ENCODE data around the gene URB2. TPM values are rescaled to one million over a fixed set of nuclear protein-coding genes. Genes with fewer than 3 reads are reported as not detected.

URB2 gene
- total and polyA plus RNA-seq, 2 of the 13 experiments (the other 11 are each of a cell fraction or from before 2014, with no cell fraction given): 4.0 to 17.6 TPM

- intact Hi-C loops (cut with micrococcal nuclease; ENCODE audit: unreplicated experiment): no loop called here
- Histone ChIP-seq H3K9me3 (ENCODE audit: low read length) (no peaks in the 10 kb centered on the region), H3K36me3 (replicated peaks in 1 of 2; ENCODE audit: control insufficient read depth in 1 of 2, insufficient read depth in 2 of 2, low read length in 2 of 2) (no peaks in the 10 kb centered on the region), H3K27ac (ENCODE audit: extremely low read length, insufficient read depth, low read length) (no peak overlapping the region), H4K20me1 (ENCODE audit: insufficient read depth, low read length) (no peaks in the 10 kb centered on the region), H2AFZ (ENCODE audit: low read length) (no peak overlapping the region), H3K79me2 (ENCODE audit: insufficient read depth, low read length) (no peaks in the 10 kb centered on the region), H3K27me3 (ENCODE audit: control insufficient read depth in 1 of 2, insufficient read depth in 2 of 2, low read length in 2 of 2) (peaks cover 0 to 13% of the 10 kb centered on the region in 2 experiments; a peak in 2 of 5 replicates), H3K4me3 (replicated peaks in 1 of 3; ENCODE audit: insufficient read depth in 1 of 3, low read depth in 2 of 3, low read length in 3 of 3) (no peak overlapping the region), H3K9ac (ENCODE audit: insufficient read depth, low read depth, low read length) (no peak overlapping the region), H3K4me2 (ENCODE audit: low read depth, low read length) (no peak overlapping the region), H3K4me1 (ENCODE audit: insufficient read depth, low read length) (no peaks in the 10 kb centered on the region)
- 33% methylated on average over 5 of the region's 5 CpGs for WGBS (ENCODE audit: low lambda C conversion rate)
- FAIRE-seq (no peak), ATAC-seq (no peak), DNase-seq (ENCODE audit: low spot score) (no peak)
- POLR2A ChIA-PET: no interaction called here
- CTCF ChIA-PET (ENCODE audit: low intra/inter-chr PET ratio, low total read pairs): no interaction called here
- in situ Hi-C loops (cut with HindIII; ENCODE audit: extremely low pct_ligation_motif_present, low pct_unique_long_range_greater_than_20kb): no loop called here
- BruUV-seq (replicated peaks): no TSS peak
- TF ChIP-seq IKZF4 (CRISPR knock-in tag; IDR thresholded peaks at IDR 0.05; ENCODE audit: borderline replicate concordance, low read depth, not compliant biosample characterization) (no peak), SNAPC2 (CRISPR knock-in tag; IDR thresholded peaks at IDR 0.05) (no peak), AFF4 (CRISPR knock-in tag; IDR thresholded peaks at IDR 0.05) (no peak), ZNF362 (CRISPR knock-in tag; IDR thresholded peaks at IDR 0.05; ENCODE audit: borderline replicate concordance) (no peak), ZFP36L1 (CRISPR knock-in tag; IDR thresholded peaks at IDR 0.05) (no peak), ZNF784 (CRISPR knock-in tag; IDR thresholded peaks at IDR 0.05; ENCODE audit: borderline replicate concordance) (no peak), RERE (CRISPR knock-in tag; IDR thresholded peaks at IDR 0.05; ENCODE audit: low read depth) (no peak), DRAP1 (CRISPR knock-in tag; IDR thresholded peaks at IDR 0.05) (no peak), ZNF639 (CRISPR knock-in tag; conservative IDR thresholded peaks at IDR 0.05) (no peak), NCOA5 (CRISPR knock-in tag; IDR thresholded peaks at IDR 0.05) (no peak), SOX5 (CRISPR knock-in tag; IDR thresholded peaks at IDR 0.05; ENCODE audit: borderline replicate concordance) (no peak)
Measured at GRCh38 chr1:229696385-229696784, 70.3 kb downstream of the URB2 start.
